ENCODE measurements around the gene HTRA3. TPM values are rescaled to one million over a fixed set of nuclear protein-coding genes. Genes with fewer than 3 reads are reported as not detected.

Gene HTRA3
- total RNA-seq, 1 experiment from 2014 or later = 2.3 TPM

DNA sequence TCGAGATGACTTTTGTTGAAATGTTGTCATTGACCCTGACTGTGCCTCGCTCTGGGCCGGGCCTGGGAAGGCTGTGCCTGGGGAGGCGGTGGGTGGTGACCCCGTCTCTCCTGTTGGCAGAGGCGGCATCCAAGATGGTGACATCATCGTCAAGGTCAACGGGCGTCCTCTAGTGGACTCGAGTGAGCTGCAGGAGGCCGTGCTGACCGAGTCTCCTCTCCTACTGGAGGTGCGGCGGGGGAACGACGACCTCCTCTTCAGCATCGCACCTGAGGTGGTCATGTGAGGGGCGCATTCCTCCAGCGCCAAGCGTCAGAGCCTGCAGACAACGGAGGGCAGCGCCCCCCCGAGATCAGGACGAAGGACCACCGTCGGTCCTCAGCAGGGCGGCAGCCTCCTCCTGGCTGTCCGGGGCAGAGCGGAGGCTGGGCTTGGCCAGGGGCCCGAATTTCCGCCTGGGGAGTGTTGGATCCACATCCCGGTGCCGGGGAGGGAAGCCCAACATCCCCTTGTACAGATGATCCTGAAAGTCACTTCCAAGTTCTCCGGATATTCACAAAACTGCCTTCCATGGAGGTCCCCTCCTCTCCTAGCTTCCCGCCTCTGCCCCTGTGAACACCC is 36.4 kb downstream of the HTRA3 start:
- 0 out of 2 replicates have a peak, but pooled peaks cover 3% of the 10 kb centered on the region for H3K4me1 Mint-ChIP-seq
- POLR2A ChIA-PET = no interaction called here
- no peak overlapping the region for H3K4me3 Mint-ChIP-seq
- peaks cover 10% of the 10 kb centered on the region for H3K9me3 Mint-ChIP-seq
- DNase-seq (ENCODE audit: low spot score) (peak; percentile 26), ATAC-seq (no peak)
- H3K27me3 Mint-ChIP-seq (ENCODE audit: low read depth) = peaks cover 8% of the 10 kb centered on the region
- TF ChIP-seq GRHL2 (CRISPR knock-in tag; IDR thresholded peaks at IDR 0.05; ENCODE audit: insufficient replicate concordance, severe bottlenecking) = no peak
- no peak for TF ChIP-seq CREM (CRISPR knock-in tag; IDR thresholded peaks at IDR 0.05)
- TF ChIP-seq ZNF423 (CRISPR knock-in tag; IDR thresholded peaks at IDR 0.05) = no peak
- no peak for TF ChIP-seq FOXK1 (CRISPR knock-in tag; IDR thresholded peaks at IDR 0.05)
- no peak for TF ChIP-seq ZNF138 (CRISPR knock-in tag; conservative IDR thresholded peaks at IDR 0.05)
- TF ChIP-seq NFE2L1 (CRISPR knock-in tag; IDR thresholded peaks at IDR 0.05) = no peak
- TF ChIP-seq ZNF232 (CRISPR knock-in tag; IDR thresholded peaks at IDR 0.05) = no peak
- no peak for TF ChIP-seq CREB1 (CRISPR knock-in tag; IDR thresholded peaks at IDR 0.05)
- TF ChIP-seq IRF2 (CRISPR knock-in tag; IDR thresholded peaks at IDR 0.05; ENCODE audit: borderline replicate concordance, low read depth) = no peak
- no peak for TF ChIP-seq SMAD4 (CRISPR knock-in tag; IDR thresholded peaks at IDR 0.05)
- no peak for TF ChIP-seq CBFB (CRISPR knock-in tag; IDR thresholded peaks at IDR 0.05; ENCODE audit: low read depth)
- TF ChIP-seq, protein P1, sequence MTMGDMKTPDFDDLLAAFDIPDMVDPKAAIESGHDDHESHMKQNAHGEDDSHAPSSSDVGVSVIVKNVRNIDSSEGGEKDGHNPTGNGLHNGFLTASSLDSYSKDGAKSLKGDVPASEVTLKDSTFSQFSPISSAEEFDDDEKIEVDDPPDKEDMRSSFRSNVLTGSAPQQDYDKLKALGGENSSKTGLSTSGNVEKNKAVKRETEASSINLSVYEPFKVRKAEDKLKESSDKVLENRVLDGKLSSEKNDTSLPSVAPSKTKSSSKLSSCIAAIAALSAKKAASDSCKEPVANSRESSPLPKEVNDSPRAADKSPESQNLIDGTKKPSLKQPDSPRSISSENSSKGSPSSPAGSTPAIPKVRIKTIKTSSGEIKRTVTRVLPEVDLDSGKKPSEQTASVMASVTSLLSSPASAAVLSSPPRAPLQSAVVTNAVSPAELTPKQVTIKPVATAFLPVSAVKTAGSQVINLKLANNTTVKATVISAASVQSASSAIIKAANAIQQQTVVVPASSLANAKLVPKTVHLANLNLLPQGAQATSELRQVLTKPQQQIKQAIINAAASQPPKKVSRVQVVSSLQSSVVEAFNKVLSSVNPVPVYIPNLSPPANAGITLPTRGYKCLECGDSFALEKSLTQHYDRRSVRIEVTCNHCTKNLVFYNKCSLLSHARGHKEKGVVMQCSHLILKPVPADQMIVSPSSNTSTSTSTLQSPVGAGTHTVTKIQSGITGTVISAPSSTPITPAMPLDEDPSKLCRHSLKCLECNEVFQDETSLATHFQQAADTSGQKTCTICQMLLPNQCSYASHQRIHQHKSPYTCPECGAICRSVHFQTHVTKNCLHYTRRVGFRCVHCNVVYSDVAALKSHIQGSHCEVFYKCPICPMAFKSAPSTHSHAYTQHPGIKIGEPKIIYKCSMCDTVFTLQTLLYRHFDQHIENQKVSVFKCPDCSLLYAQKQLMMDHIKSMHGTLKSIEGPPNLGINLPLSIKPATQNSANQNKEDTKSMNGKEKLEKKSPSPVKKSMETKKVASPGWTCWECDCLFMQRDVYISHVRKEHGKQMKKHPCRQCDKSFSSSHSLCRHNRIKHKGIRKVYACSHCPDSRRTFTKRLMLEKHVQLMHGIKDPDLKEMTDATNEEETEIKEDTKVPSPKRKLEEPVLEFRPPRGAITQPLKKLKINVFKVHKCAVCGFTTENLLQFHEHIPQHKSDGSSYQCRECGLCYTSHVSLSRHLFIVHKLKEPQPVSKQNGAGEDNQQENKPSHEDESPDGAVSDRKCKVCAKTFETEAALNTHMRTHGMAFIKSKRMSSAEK (CRISPR knock-in tag; IDR thresholded peaks at IDR 0.05; ENCODE audit: borderline replicate concordance) = no peak
- H3K27ac Mint-ChIP-seq = no peak overlapping the region
- CTCF ChIA-PET = interaction anchor here (0.7 to 3.0 kb wide), 13 partner anchors 10 to 301 kb away, joined by 3 to 18 read pairs (median 5); no protein-coding TSS in a partner anchor
- no peaks in the 10 kb centered on the region for H3K36me3 Mint-ChIP-seq

DNA sequence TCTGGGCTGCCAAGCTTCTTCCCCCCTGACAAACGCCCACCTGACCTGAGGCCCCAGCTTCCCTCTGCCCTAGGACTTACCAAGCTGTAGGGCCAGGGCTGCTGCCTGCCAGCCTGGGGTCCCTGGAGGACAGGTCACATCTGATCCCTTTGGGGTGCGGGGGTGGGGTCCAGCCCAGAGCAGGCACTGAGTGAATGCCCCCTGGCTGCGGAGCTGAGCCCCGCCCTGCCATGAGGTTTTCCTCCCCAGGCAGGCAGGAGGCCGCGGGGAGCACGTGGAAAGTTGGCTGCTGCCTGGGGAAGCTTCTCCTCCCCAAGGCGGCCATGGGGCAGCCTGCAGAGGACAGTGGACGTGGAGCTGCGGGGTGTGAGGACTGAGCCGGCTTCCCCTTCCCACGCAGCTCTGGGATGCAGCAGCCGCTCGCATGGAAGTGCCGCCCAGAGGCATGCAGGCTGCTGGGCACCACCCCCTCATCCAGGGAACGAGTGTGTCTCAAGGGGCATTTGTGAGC is 37.0 kb downstream of the HTRA3 start:
- Mint-ChIP-seq H3K36me3 (no peaks in the 10 kb centered on the region), H3K9me3 (peaks cover 5% of the 10 kb centered on the region; the same call in 1 of the 2 replicates), H3K27me3 (ENCODE audit: low read depth) (peaks cover 5% of the 10 kb centered on the region), H3K4me1 (0 out of 2 replicates have a peak, but pooled peaks cover 3% of the 10 kb centered on the region), H3K4me3 (no peak overlapping the region), H3K27ac (no peak overlapping the region)
- peak; percentile 19 for DNase-seq (ENCODE audit: low spot score)
- ChIA-PET CTCF (interaction anchor here (0.5 to 3.0 kb wide), 14 partner anchors 9 to 301 kb away, joined by 3 to 18 read pairs (median 4); no protein-coding TSS in a partner anchor), POLR2A (no interaction called here)
- peak; percentile 64 for ATAC-seq
- TF ChIP-seq OVOL2 (CRISPR knock-in tag; IDR thresholded peaks at IDR 0.05; ENCODE audit: borderline replicate concordance) = no peak
- TF ChIP-seq, protein P2, sequence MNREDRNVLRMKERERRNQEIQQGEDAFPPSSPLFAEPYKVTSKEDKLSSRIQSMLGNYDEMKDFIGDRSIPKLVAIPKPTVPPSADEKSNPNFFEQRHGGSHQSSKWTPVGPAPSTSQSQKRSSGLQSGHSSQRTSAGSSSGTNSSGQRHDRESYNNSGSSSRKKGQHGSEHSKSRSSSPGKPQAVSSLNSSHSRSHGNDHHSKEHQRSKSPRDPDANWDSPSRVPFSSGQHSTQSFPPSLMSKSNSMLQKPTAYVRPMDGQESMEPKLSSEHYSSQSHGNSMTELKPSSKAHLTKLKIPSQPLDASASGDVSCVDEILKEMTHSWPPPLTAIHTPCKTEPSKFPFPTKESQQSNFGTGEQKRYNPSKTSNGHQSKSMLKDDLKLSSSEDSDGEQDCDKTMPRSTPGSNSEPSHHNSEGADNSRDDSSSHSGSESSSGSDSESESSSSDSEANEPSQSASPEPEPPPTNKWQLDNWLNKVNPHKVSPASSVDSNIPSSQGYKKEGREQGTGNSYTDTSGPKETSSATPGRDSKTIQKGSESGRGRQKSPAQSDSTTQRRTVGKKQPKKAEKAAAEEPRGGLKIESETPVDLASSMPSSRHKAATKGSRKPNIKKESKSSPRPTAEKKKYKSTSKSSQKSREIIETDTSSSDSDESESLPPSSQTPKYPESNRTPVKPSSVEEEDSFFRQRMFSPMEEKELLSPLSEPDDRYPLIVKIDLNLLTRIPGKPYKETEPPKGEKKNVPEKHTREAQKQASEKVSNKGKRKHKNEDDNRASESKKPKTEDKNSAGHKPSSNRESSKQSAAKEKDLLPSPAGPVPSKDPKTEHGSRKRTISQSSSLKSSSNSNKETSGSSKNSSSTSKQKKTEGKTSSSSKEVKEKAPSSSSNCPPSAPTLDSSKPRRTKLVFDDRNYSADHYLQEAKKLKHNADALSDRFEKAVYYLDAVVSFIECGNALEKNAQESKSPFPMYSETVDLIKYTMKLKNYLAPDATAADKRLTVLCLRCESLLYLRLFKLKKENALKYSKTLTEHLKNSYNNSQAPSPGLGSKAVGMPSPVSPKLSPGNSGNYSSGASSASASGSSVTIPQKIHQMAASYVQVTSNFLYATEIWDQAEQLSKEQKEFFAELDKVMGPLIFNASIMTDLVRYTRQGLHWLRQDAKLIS (CRISPR knock-in tag; IDR thresholded peaks at IDR 0.05; ENCODE audit: borderline replicate concordance) = no peak
